Natural killer cell (primary cell): Measurements from ENCODE around the gene MRPL10. TPM values are rescaled to one million over a fixed set of nuclear protein-coding genes. Genes with fewer than 3 reads are reported as not detected.
A peak's percentile ranks its signal among the peaks of the same experiment; 100 is the strongest.

ENCODE experiments used
- ATAC-seq, 3 donors: fragments of 150-1000 bp in 2 of 3; fragments of 200-7000 bp in 1 of 3; cut with Tn5 transposase; 1 replicate in 1 of 3; 2 replicates in 2 of 3; pipeline ENCODE4 v1.10.0; 2021; ENCODE audit warnings: mild to moderate bottlenecking in 2 of 3, moderate library complexity in 2 of 3
- DNase-seq, 2 donors: peaks; one replicate each; pipeline versions ENCODE4 v3.0.0 to v3.0.0-alpha.2; 2013 to 2021; ENCODE audit warnings: mixed read lengths in 1 of 2
- H3K27ac ChIP-seq: one replicate; pipeline ENCODE4 v1.5.1; 2013; ENCODE audit warnings: mild to moderate bottlenecking, low read length
- H3K27me3 ChIP-seq: one replicate; pipeline ENCODE4 v1.6.1; 2013; ENCODE audit warnings: low read length; ENCODE audit not compliant: control insufficient read depth, insufficient read depth
- H3K36me3 ChIP-seq: one replicate; pipeline ENCODE4 v1.6.1; 2013; ENCODE audit warnings: low read length; ENCODE audit not compliant: control insufficient read depth, insufficient read depth
- H3K4me1 ChIP-seq: one replicate; pipeline ENCODE4 v1.6.1; 2013; ENCODE audit warnings: low read length; ENCODE audit not compliant: control insufficient read depth, insufficient read depth
- H3K4me3 ChIP-seq: one replicate; pipeline ENCODE4 v1.5.1; 2013; ENCODE audit warnings: low read length
- H3K9me3 ChIP-seq: one replicate; pipeline ENCODE4 v1.6.1; 2013; ENCODE audit warnings: low read length; ENCODE audit not compliant: control insufficient read depth, insufficient read depth
- H3K27ac Mint-ChIP-seq, 2 donors: one replicate each; pipeline ENCODE4 v1.8.0; 2022; ENCODE audit warnings: mild to moderate bottlenecking in 2 of 2, mixed read lengths in 2 of 2, moderate library complexity in 1 of 2
- H3K27me3 Mint-ChIP-seq, 2 donors: one replicate each; pipeline ENCODE4 v1.8.0; 2022; ENCODE audit warnings: low read depth in 2 of 2, mixed read lengths in 2 of 2
- H3K36me3 Mint-ChIP-seq: one replicate; pipeline ENCODE4 v1.8.0; 2022; ENCODE audit warnings: mixed read lengths
- H3K4me1 Mint-ChIP-seq, 2 donors: one replicate each; pipeline ENCODE4 v1.8.0; 2022; ENCODE audit warnings: mixed read lengths in 2 of 2
- H3K4me3 Mint-ChIP-seq: one replicate; pipeline ENCODE4 v1.8.0; 2022; ENCODE audit warnings: mild to moderate bottlenecking, moderate library complexity, mixed read lengths
- H3K9me3 Mint-ChIP-seq, 2 donors: one replicate each; pipeline ENCODE4 v1.8.0; 2022; ENCODE audit warnings: mixed read lengths in 2 of 2
- WGBS: methylation state at CpG from one replicate; pipeline ENCODE4 v1.1.7; 2013; ENCODE audit warnings: missing lambda C conversion rate; ENCODE audit not compliant: insufficient coverage; 5-methylcytosine and 5-hydroxymethylcytosine counted together
- intact Hi-C: fragments of 100-400 bp; cut with micrococcal nuclease; formaldehyde crosslinking; loops from one replicate; pipeline ENCODE4 v1.14.2; 2022
- total RNA-seq, 4 donors: library from RNA; stranded (reverse); fragments of 120-200 nt in 1 of 4; gene quantifications; one replicate each; pipeline versions ENCODE4 v1.2.3 to v1.2.4, GENCODE V29; 2013 to 2022
- TF ChIP-seq, protein P1 (sequence below): fragments of 200-600 bp; IDR thresholded peaks from one replicate; pipeline ENCODE4 v1.8.0; 2022; ENCODE audit warnings: antibody characterized with exemption

MRPL10 gene
- total RNA-seq, 3 donors from 2014 or later (not counting 1 experiment from before 2014, with no cell fraction given) = 106 to 232 (median 144) TPM

GRCh38 chr17:47812146-47812920 lies 19.0 kb downstream of the MRPL10 start:
- Histone ChIP-seq H3K27ac (no peak overlapping the region), H3K36me3 (peaks cover 83% of the 10 kb centered on the region), H3K4me3 (no peak overlapping the region), H3K27me3 (no peaks in the 10 kb centered on the region), H3K4me1 (peaks cover 11% of the 10 kb centered on the region), H3K9me3 (no peaks in the 10 kb centered on the region)
- intact Hi-C loops = no loop called here
- ATAC-seq = no peak
- H3K4me1 Mint-ChIP-seq = peaks cover 29 to 39% of the 10 kb centered on the region in 2 donors
- peak overlapping the region; percentile 93 for H3K27ac Mint-ChIP-seq
- TF ChIP-seq, protein P1, sequence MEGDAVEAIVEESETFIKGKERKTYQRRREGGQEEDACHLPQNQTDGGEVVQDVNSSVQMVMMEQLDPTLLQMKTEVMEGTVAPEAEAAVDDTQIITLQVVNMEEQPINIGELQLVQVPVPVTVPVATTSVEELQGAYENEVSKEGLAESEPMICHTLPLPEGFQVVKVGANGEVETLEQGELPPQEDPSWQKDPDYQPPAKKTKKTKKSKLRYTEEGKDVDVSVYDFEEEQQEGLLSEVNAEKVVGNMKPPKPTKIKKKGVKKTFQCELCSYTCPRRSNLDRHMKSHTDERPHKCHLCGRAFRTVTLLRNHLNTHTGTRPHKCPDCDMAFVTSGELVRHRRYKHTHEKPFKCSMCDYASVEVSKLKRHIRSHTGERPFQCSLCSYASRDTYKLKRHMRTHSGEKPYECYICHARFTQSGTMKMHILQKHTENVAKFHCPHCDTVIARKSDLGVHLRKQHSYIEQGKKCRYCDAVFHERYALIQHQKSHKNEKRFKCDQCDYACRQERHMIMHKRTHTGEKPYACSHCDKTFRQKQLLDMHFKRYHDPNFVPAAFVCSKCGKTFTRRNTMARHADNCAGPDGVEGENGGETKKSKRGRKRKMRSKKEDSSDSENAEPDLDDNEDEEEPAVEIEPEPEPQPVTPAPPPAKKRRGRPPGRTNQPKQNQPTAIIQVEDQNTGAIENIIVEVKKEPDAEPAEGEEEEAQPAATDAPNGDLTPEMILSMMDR = no peak
- DNase-seq = peak in 1 of 2 donors; percentile 13
- no peak overlapping the region for H3K4me3 Mint-ChIP-seq
- 89% methylated on average over 18 of the region's 18 CpGs for WGBS
- no peaks in the 10 kb centered on the region for H3K27me3 Mint-ChIP-seq
- H3K9me3 Mint-ChIP-seq = no peaks in the 10 kb centered on the region
- peaks cover 24% of the 10 kb centered on the region for H3K36me3 Mint-ChIP-seq

DNA sequence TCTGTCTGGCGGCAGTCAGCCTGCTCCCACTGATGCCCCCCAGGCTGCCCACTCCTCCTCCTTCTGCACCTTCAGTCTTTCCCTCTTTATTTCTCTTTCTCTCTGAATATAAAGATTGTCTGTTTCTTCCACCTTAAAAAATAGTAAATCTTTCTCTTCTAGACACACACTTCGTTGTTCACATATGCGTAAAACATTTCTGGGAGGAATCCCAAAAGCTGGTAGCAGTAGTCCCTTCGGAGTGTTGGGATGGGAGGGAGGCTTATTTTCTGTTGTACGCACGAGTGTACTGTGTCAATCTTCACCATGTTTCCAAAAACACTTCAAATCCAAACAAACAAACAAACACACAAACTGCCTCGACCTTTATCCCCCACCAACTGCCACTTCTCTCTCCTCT lies 19.6 kb downstream of the MRPL10 start:
- Mint-ChIP-seq H3K27ac (peak overlapping the region; percentile 93), H3K4me3 (no peak overlapping the region), H3K9me3 (no peaks in the 10 kb centered on the region), H3K36me3 (peaks cover 24% of the 10 kb centered on the region), H3K27me3 (no peaks in the 10 kb centered on the region), H3K4me1 (peaks cover 29 to 39% of the 10 kb centered on the region in 2 donors)
- Histone ChIP-seq H3K27ac (no peak overlapping the region), H3K4me1 (peaks cover 11% of the 10 kb centered on the region), H3K36me3 (peaks cover 83% of the 10 kb centered on the region), H3K27me3 (no peaks in the 10 kb centered on the region), H3K4me3 (no peak overlapping the region), H3K9me3 (no peaks in the 10 kb centered on the region)
- intact Hi-C loops = no loop called here
- DNase-seq = no peak
- TF ChIP-seq, protein P1 = no peak
- ATAC-seq = no peak
- WGBS = 63% methylated on average over 3 of the region's 7 CpGs

DNA sequence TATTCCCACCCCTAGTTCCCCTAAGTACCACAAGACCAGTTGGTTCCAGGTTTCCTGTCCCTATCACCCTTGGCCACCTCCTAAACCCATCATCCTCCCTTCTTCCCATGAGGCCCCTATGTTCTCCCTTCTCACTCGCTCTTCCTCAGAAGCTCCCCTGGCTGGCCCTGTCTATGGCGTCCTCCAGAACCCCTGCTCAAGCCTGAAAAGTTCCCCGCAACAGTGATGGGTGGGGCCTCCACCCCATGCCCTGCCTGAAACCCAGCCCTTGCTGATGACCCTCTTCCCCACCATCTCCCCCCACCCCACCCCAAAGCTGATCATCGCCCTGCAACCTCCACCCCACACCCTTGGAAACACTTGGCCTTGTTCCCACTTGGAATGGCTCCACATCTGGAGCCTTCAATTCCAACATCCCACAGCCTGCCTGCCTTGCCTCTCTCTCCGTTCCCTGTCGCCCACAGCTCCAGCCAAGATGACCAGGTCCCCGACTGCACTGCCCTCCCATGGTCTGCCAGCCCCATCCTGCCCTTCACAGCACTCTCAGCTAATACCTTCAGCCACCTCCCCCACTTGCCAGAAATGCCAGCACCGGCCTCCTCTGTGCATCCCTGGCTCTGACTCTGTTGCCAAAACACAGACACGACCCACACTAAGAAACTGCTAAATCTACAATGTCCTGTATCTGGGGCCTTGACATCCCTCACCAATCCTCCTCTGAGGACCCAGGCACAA lies 20.3 kb downstream of the MRPL10 start:
- peaks cover 77% of the 10 kb centered on the region for H3K36me3 ChIP-seq
- H3K9me3 ChIP-seq = no peaks in the 10 kb centered on the region
- ATAC-seq = no peak
- intact Hi-C loops = loop anchor here (1.0 kb wide), 1 partner anchor 18 kb away; no protein-coding TSS in a partner anchor
- peak overlapping the region; percentile 77 for H3K27ac ChIP-seq
- no peak overlapping the region for H3K4me3 ChIP-seq
- H3K27me3 ChIP-seq = no peaks in the 10 kb centered on the region
- Mint-ChIP-seq H3K36me3 (peaks cover 24% of the 10 kb centered on the region), H3K4me1 (peaks cover 29 to 39% of the 10 kb centered on the region in 2 donors), H3K9me3 (no peaks in the 10 kb centered on the region), H3K27ac (peak overlapping the region; percentile 93), H3K27me3 (no peaks in the 10 kb centered on the region), H3K4me3 (no peak overlapping the region)
- DNase-seq = peak in 1 of 2 donors; percentile 13
- TF ChIP-seq, protein P1 = no peak
- H3K4me1 ChIP-seq = peaks cover 11% of the 10 kb centered on the region
- 85% methylated on average over 9 of the region's 9 CpGs for WGBS
